Activated CD4-positive, alpha-beta T cell treated with anti-CD3 and anti-CD28 coated beads, Interleukin-2, amount 50 U/mL, for 16 hours (primary cell): ENCODE data around the gene CATSPER1.

ENCODE experiments used
- DNase-seq: peaks from one replicate; pipeline ENCODE4 v3.0.0-alpha.2; 2020

Gene CATSPER1

DNA sequence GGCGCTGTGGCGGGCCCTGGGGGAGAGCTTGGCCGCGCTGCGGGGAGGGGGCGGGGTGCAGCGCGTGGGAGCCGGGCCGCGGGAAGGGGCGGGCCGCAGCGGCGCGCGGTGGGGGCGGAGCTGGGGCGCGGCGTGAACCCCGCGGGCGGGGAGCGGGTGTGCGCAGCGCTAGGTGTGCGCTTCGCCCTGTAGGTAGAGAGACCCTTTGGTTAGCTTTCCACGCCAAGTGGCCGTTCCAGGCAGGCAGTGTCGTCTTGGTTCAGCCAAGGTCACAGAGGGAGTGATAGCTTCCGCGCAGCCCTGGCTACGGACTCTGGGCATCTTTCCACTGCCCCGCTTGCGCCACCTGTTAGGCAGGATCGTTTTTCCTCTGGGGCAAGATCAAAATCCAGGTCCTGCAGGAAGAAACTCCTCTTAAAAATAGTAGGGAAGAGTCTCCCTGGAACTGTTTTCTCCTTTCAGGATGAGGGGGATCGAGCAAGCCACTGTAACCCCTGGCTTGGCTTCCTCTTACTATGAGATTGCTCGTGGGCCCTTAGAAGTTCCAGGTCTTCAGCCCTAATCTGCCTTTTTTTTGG is 23.5 kb downstream of the CATSPER1 start:
- no peak for DNase-seq

DNA sequence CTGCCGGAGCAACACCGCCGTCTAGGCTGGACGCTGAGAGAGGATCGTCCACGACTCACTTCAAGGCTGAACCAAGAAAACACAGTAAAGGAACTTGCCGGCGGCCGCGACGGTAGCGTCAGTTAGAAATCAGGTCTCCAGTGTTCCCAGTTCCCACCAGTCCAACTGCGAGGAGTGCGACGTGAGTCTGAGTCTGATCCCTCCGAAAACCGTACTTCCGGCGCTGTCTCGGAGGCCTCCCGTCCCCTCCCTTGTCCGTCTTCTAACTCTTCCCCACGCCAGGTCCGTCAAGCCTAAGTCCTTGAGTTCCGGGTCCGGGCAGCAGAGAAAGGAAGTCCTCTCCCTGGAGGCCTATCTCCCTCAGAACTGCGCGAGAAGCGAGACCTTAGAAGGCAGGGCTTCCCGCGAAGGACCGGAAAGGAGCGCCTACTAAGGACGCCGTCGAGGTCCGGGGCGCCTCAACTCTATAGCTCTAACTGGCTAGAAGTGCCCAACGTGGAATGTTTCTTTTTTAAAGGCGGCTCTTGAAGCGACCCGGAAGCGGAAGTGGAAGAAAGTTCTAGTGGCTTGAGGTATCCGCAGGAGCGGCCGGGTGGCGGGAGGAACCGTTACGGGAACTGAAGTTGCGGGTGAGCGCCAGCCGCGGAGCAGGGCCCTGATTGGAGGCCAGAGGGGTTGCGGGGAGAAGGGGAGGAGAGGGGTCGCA is 24.2 kb downstream of the CATSPER1 start, which contains the start of the genes BANF1 and EIF1AD:
Gene BANF1, plus strand, starts transcription at position 562 of the 706 bp plus-strand sequence. CDS start 748 bp downstream, outside the sequence.
Gene EIF1AD, minus strand, starts transcription at position 216 of the 706 bp plus-strand sequence. CDS start 1,768 bp downstream, outside the sequence.
- peak; percentile 98 for DNase-seq

DNA sequence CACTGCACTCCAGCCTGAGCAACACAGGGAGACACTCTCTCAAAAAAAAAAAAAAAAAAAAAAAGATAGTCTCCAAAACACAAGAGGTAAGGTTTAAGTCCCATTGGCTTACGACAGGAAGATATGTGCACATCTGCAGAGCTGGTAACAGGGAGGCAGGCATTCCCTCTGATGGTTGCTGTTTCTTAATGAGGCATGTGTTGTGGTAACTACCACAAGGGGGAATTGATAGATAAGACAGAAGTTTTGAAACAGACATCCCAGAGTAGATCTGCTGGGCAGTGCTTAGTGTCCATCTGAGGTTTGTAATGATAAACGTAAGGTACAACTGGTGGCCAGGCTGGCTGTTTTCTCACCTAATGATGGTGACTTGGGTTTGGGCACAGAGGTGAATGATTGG is 29.0 kb downstream of the CATSPER1 start:
- DNase-seq = no peak

DNA sequence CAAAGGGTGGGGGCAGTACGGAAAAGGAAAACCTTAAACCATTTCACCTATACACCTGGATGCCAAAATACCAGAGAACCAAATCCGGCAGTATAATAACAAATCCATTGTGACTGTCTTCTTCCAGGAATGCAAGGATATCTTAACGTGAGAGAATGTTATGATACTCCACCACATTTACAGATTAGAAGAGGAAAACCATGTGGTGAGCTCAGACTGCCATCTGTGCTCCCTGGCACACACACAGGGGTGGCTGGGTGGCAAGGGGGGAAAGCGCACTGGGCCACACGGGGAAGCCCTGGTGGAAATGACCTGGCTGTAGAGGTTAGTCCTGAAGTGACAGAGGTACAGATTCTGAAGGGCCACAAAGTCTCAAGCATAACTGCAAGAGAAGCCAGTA is 34.2 kb downstream of the CATSPER1 start:
- no peak for DNase-seq

DNA sequence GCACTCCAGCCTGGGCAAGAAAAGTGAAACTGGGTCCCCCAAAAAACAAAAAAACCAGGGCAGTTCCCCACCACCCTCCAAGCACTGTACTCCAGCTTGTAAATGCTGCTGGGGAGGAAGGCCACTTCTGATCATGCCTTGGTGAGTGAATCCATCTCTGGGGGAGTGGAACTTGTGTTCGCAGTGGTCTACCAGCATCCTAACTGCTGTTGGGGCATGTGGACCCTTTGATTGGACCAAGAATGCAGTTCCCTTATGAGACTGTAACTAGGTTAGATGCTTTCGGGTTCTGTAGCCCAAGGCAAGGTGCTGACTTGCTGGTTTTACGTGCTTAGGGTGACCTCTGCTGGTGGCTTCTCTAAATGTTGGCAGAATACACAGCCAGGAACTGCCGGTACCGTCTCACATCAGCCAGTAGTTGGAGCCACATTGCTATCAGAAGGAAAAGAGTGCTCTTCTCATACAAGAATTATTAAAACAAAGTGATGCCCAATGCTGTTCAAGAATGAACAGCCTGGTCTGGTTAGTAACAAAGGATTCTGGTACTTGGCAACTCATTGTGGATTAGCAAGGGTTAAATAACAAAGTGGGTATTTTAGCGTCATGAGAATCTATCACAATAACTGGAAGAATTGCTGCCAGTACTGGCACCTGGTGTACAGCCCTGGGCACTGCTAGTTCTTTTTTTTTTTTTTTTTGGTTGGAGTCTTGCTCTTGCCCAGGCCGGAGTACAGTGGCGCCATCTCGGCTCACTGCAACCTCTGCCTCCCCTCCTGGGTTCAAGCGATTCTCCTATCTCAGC is 37.3 kb downstream of the CATSPER1 start:
- DNase-seq = peak; percentile 96

DNA sequence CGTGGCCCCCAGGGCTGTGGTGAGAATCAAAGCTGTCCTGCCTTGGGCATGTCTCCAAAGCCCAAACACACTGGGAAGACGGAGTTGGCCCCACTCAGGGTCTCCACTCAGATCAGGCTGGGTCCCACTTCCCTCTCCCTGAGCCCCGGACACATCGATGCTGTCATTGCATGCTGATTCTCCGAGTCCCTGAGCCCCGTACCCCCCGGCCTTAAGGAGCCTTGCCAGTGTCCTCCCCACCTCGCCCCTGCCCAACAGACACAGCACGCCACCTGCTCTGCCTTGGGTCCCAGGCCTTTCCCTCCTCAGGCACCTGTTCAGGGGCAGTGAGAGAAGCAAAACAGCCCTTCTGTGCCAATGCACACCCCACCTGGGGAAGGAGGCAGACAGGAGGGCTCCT is 38.9 kb downstream of the CATSPER1 start:
- DNase-seq = no peak

DNA sequence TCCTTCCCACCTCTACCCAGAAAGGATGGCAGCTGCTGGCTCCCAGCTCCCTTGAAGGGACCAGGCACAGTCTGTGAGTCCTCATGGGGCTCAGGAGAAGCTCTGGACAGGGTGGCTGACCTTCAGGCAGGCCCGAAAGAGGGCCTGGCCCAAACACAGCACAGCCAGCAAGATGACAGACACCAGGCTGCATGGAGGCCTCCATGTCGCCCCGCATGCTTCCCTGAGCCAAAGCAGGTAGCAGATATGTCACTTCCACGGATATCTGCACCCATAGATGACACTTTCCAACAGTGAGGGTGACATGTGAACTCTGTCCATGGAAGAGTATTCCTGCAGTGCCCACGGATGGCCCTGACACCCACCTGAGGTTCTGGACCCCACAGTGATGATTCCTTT is 42.7 kb downstream of the CATSPER1 start:
- no peak for DNase-seq

DNA sequence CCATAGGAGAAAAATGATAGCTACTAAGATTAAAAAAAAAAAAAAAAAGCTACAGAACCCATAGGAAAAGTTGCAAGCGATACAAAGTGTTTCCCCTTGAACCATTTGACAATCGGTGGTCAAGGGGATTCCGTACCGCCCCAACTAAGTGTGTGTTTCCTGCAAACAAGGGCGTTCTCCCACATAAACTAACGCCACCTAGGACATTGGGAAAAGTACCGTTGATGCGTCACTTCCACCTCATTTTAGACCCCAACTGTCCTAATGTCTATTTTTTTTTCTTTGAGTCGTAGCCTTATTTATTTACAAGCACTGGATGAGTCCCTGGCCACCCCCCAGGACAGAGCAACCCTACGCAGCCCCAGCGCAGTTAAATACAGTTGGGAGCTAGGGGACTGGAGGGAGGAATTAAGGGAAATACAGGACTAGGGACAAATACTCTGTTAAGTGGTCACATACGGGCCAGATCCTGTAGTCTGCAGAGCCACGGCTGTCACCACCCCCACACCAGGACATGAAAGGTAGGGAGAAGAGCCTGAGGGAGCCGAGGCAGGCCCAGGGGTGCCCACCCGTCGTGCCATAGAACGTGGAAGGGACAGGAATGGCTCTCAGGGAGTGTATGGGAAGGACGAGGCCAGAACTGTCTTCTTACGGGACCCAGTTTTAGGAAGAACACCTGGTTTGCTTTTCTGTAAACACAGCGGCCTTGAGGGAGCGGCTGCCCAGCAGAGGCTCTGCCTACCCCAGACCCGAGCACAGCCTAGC is 43.3 kb downstream of the CATSPER1 start:
- DNase-seq = no peak

DNA sequence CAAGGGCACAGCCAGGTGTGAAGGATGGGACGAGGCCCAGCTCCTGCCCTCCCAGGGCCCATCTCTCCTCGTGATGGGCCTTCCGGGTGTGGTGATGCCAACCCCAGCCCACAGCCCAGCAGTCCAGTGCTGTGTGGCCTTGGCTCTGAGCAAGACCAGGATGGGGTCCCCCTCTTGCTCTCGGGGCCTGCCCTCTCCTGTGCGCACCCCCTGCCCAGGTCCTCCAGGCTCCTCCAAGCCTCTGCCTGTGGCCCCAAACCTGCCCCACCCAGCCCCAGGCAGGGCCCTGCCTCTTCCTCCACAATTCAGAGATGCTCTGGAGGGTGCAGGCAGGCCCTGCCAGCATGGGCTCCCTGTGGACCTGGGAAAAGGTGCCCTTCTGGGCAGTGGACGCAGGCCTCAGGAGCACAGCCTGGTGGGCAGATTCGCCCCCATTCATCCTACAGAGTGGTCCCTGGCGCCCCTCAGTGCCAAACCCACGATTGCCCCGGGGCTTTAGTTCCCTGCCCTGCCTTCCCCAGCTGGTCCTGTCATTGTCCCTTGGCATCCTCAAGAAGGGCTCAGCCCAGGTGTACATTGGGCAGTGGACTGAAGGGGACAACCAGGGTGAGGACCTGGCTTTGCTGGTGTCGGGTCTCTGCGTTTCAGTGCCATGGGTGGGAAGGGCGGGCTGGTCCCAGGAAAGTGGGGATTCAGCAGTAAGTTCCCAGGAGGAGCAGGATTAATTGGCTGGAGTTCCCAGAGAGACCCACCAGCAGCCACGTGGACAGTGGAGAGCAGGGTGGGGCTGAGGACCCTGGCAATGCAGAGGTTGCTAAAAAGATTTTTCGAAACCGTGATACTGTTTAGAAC is 44.1 kb downstream of the CATSPER1 start:
- DNase-seq = no peak

DNA sequence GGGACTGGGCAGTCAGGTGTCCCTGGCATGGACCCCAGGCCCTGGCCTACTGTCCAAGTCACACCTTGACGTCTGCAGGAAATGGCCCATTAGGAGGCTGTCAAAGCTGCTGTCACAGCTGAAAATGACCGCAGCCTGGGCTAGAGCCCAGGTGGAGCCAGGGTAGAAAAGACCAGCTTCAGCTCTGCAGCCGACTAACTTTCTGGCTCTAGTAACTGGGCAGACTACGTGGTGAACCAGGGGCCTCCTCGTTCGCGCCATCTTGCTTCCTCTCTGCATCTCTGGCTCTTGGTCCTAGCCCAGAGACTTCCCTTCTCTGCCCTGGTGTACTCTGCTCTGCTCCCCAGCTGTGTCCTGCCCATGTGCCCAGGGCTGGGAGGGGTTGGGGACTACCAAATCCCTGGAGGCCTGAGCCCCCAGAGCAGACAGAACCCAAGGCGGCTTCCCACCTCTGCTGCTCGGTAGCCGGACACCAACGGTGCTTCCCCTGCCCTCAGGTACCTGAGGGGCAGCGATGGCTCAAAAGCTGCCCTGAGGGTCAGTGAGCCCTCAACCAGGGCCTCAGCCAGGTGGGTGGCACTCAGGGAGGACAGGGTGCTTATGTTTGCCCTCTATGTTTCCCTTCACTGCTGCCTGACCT is 45.1 kb downstream of the CATSPER1 start:
- no peak for DNase-seq

DNA sequence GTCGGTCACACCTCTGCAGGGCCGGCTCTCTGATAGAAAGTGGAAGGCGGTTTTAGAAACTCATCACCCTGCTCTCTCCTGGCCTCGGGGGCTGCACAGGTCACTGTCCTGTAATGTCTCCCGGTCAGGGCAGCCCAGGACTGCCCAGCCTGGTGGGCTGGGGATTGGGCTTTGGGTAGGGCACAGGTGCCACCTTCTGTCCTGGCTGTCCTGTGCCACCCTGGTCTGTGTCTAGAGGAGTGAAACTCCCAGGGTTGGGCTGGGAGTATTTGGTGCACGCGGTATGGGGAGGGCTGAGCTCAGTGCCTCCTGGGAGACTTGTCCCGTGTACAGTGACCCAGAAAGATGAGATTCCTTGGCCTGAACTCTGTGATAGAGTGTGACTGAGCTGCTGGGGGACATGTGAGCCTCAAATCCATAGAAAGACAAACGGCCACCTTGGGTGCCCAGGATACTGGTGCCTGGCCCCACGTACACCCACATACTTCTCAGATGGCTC is 47.0 kb downstream of the CATSPER1 start:
- DNase-seq = no peak

DNA sequence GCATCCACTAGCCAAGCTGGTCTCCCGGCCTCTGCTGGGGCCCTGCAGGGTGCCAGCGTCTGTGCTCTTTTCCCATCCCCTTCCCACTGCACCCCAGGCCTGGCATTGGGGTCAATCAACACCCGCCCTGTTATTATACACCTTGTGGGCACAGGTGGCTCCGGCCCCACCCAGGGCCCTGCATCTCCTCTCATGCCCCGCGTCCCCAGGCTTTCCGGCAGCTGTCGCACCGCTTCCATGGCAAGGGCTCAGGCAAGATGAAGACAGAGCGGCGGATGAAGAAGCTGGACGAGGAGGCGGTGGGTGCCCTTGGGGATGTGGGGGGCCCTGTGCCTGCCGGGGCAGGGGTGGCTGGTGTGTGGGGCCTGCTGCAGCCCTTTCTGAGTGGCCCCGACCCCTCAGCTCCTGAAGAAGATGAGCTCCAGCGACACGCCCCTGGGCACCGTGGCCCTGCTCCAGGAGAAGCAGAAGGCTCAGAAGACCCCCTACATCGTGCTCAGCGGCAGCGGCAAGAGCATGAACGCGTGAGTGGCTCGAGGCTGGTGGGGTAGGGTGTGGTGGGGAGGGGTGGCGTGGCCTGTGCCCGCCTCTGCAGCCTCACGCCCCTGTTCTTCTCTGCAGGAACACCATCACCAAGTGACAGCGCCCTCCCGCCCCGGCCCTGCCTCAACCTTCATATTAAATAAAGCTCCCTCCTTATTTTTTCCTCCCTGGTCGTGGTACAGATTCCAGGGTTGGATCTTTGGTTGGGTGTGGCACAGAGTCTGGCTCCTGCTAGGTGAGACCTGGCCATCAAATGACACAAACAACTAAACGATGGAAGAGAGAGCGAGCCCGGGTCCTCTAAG is 47.7 kb downstream of the CATSPER1 start:
- no peak for DNase-seq

DNA sequence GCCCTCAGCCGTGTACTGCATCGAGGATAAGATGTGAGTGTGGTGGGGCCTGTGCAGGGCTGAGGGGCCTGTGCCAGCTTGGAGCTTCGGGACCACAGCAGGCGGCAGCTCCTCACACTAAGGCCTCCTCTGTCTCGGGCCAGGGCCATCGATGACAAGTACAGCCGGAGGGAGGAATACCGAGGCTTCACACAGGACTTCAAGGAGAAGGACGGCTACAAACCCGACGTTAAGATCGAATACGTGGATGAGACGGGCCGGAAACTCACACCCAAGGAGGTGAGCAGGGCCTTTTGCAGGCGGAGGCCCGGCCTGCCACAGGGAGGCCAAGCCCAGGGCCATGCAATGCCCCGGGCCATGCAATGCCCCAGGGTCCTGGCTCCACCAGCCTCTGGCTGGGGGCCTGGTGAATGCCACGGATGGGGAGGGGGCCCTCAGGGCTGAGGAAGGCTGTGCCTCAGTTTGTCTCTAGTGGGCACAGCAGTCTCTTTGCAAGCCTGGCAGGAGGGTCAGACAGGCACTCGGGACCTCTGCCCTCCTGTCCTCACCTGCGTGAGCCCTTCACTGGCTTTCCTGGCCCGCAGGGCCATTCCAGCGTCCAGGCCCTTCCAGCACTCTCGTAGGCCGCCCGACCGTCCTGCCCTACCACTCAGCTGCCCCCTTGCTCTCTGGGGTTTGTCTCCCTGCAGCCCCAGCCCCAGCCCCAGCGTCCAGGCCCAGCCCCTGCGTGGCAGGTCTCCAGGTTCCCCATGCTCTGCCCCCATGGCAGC is 48.5 kb downstream of the CATSPER1 start:
- no peak for DNase-seq

DNA sequence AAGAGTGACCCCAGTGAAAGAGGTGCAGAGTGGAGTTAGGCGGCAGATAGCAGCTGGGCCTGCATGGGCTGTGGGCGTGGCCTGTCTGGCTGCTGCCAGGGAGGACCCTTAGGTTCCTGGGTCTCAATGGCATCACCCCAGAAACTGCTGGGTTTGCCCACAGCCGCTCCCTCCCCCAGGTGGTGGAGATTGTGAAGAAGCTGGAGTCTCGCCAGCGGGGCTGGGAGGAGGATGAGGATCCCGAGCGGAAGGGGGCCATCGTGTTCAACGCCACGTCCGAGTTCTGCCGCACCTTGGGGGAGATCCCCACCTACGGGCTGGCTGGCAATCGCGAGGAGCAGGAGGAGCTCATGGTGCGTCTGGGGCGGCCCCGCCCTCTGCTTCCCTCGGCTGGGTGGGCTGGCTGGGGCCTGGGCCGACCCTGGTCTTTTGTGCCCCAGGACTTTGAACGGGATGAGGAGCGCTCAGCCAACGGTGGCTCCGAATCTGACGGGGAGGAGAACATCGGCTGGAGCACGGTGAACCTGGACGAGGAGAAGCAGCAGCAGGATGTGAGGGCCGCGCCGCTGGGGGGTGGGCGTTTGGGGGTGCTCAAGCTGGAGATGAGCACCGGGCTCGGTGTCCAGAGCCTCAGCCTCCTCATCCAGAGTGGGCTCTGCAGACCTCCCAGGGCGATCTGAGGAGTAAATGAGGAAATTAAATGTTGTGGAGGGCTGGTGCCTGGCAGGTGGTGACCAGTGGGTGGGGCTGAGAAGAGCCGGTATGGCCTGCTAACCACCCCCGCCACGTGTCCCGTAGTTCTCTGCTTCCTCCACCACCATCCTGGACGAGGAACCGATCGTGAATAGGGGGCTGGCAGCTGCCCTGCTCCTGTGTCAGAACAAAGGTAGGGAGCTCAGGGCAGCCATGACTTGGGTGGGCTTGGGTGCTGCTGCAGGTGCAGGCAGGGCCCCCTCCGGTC is 49.8 kb downstream of the CATSPER1 start:
- no peak for DNase-seq

DNA sequence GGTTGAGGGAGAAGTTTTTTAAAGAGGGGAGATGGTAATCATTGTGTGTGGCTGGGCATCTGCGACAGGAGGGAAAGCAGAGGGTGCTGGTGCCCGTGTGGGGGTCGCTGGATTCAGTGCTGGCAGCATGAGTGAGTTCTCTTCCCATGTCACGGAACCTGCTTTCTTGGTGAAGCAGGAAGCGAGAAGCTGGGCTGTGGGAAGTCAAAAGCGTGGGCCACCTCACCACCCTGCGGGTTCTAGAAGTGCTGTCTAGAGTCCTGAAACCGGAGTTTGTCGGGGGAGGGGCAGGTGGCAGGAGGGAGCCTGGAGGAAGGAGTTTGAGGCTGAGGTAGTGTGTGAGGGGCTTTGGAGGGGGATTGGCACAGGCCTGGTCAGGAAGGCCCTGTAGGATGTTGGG is 50.5 kb downstream of the CATSPER1 start:
- DNase-seq = no peak

DNA sequence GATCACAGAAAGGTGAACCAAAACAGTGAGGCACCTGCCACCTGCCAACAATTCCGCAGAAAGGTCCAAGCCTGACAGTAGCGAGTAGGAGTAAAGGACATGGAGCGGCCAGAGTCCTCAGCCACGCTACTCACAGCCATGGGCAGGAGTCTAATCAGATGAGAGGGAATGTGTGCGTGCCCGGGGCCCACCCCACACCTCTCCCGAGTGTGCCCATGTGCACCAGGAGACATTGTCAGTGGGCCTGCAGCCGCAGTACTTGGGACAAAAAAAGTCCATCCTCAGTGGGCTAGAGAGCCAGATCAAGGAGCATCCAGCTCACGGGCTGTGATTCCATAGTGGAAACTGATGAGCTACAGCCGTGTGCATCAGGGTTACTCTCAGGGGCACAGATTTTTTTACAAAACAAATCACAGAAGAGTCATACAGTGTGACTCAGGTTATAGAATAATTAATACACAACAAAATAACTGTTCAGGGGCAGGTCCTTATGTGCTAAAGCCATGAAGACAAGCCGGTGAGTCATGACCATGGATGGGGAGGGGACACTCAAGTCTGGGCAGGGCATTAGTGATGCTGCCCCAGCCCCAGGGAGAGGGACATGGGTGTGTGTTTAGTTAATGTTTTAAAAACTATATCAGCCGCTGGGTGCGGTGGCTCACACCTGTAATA is 52.7 kb downstream of the CATSPER1 start:
- DNase-seq = no peak

DNA sequence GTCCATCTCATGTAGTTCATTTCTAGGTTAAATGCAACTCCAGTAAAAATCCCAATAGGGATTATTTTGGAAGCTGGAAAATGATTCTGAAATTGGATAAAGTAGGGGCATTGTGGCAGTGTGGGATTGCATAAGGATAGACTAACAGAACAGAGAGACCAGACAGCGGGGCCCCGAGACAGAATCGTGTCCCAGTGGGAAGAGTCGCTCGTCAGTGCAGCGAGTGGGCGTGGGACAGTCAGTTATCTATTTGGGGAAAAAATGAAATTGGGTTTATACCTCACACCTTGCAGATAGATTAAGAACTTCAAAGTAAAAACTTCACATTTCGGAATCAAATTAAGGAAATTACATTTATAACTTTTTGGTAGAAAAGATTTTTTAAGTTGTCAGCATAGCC is 54.2 kb downstream of the CATSPER1 start:
- DNase-seq = no peak
